Stimulated activated CD4-positive, alpha-beta T cell treated with anti-CD3 and anti-CD28 coated beads, Interleukin-1b, Interleukin-23, amount 100 ng/mL, for 48 hours (primary cell): ENCODE results near the gene HECTD1.
"Not testable (repeated sequence)": the region's sequence is repeated elsewhere in the genome, so short reads cannot be mapped to it uniquely, and the experiment has no call there.

Experiments
- DNase-seq: peaks from one replicate; pipeline ENCODE4 v3.0.0-alpha.2; 2020

The HECTD1 gene

DNA sequence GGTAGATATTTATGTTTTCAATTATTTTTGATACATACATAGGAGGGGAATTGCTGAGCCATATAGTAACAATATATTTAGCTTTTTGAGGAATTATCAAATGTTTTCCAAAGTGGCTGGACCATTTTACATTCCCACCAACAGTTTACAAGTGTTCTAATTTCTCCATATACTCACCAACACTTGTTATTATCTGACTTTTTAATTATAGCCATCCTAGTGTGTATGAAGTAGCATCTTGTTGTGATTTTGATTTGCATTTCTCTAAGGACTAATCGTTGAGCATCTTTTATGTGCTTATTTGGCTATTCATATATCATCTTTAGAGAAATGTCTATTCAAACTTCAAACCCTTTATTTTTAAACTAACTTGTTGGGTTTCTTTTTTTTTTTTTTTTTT is 17.2 kb upstream of the HECTD1 start:
- no peak for DNase-seq

DNA sequence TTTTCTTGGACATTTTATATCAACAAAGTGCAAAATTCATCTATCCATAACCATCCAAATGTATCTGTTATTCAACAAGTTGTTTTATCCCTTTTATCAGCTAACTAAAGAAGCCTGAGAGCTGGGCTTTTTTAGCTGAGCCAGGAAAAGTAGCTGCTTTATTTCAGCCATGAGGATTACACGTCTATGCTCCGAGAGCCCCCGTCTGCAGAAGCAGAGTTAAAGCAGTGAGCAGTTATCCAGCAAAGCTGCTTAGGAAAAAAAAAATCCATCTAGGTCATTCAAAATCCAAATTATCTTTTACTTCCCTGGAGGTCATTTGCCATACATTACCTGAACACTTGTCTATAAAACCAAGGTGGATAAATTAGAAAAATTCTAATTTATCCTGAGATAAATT is 15.7 kb upstream of the HECTD1 start:
- DNase-seq, result no peak

DNA sequence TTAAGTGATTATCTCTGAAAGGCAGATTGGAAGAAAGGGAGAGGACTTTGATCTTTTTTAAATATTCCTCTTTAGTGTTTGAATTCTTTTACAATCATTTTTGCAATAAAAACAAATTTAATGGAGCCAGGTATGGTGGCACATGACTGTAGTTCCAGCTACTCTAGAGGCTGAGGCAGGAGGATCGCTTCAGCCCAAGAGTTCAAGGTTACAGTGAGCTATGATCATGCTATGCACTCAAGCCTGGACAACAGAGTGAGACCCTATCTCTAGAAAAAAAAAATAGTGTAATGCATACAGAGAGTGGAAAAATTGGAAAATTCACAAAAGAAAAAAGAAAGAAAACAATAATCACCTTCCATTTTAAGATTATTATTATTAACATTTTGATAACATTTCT is 15.2 kb upstream of the HECTD1 start:
- DNase-seq, result no peak

GRCh38 chr14:31221266-31221665 is 13.7 kb upstream of the HECTD1 start:
- no peak for DNase-seq

GRCh38 chr14:31219169-31219568 is 11.6 kb upstream of the HECTD1 start:
- no peak for DNase-seq

GRCh38 chr14:31216359-31216758 is 8.8 kb upstream of the HECTD1 start:
- DNase-seq, result no peak

DNA sequence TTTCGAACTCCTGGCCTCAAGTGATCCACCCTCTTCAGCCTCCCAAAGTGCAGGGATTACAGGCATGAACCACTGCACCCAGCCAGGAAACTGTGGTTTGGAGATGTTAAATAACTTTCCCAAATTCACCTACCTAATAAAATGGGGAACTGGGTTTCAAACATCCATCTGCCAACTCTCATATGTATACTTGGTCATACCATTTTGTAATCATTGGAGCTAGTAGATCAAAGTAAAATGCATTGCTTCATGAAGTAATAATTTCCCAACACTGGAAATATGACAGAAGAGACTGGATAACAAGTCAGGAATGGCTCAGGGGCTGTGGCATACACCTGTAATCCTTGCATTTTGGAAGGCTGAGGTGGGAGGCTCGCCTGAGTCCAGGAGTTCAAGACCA is 5.3 kb upstream of the HECTD1 start:
- DNase-seq, result no peak

DNA sequence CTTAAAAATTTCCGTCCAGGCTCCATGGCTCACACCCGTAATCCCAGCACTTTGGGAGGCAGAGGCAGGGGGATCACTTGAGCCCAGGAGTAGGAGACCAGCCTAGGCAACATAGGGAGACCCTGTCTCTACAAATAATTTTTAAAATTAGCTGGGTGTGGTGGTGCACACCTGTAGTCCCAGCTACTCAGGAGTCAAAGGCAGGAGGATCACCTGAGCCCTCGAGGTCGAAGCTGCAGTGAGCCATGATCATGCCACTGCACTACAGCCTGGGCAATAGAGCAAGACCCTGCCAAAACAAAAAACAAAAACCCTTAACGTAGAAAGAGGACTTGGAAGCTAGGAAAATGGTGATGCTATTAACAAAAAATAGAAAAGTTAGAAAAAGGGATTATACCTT is 2.0 kb upstream of the HECTD1 start:
- DNase-seq, result no peak

DNA sequence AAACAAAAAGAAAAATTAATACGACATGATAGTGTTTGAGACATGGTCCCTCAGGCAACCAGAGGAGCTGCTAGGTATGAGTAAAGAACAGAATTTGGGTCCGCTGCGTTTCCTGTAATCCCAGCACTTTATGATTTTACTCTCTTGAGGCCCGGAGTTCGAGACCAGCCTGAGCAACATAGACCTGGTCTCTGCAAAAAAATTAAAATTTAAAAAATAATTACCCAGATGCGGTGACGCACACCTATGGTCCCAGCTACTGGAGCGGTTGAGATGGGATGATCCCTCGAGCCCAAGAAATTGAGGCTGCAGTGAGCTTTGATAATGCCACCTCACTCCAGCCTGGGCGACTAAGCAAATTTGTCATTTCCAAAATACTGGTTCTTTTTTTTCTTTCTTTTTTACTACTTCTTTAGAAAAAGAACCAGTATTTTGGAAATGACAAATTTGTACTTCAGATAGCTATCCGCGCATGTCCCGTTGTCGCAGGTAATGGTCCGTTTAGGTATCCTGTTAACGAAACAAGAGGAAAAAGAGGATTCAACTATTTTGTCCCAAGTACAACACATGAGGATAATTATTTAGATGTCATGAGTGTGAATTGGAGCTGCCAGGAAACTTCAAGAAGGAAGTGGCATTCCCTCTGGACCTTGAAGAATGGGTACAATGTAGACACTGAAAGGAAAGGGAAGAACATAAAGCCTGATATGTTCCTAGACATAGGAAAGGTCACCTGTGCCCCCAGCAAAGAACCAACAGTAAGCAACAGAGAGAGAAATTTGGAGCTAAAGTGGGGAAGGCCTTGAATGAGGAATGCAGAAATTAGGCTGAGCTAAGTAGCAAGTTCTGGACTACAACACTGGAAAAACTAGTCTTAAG is 1.2 kb upstream of the HECTD1 start:
- DNase-seq, result no peak

DNA sequence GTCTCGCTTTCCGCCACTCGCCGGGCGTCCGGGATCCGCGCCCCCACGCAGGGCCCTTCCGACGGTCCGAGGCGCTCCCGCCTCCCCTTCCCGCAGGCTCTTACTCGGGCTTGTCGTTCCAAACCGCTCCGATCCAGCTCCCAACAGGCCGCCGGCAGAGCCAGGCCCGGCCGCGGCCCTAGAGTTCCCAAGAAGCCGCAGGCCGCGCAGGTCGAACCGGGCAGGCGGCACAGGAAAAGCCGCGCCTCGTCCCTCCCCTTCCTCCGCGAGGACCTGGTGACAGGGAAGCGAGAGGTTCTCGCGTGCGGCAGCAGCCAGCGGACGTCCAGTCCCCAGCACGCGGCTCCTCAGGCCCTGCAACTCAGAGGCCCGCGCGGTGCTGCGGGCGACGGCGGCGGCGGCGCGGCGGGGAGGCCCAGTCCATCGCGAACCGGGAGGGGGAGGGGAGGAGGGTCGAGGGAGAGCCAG is 272 bp downstream of the HECTD1 start:
- no peak for DNase-seq

GRCh38 chr14:31206536-31207286 is 882 bp downstream of the HECTD1 start:
- DNase-seq, result peak; percentile 68

GRCh38 chr14:31205681-31206535 is 1.7 kb downstream of the HECTD1 start:
- DNase-seq, result no peak

- no peak for DNase-seq
These were observed 2.7 kb downstream of the HECTD1 start for GRCh38 chr14:31204593-31205534.

GRCh38 chr14:31203899-31204592 is 3.5 kb downstream of the HECTD1 start:
- not testable (repeated sequence) for DNase-seq

GRCh38 chr14:31203414-31203742 is 4.2 kb downstream of the HECTD1 start:
- no peak for DNase-seq

- DNase-seq, result no peak
These were observed 6.5 kb downstream of the HECTD1 start for GRCh38 chr14:31201111-31201510.

- DNase-seq, result no peak
These were observed 6.9 kb downstream of the HECTD1 start for GRCh38 chr14:31200702-31200990.

- no peak for DNase-seq
These were observed 9.9 kb downstream of the HECTD1 start for GRCh38 chr14:31197671-31198070.

DNA sequence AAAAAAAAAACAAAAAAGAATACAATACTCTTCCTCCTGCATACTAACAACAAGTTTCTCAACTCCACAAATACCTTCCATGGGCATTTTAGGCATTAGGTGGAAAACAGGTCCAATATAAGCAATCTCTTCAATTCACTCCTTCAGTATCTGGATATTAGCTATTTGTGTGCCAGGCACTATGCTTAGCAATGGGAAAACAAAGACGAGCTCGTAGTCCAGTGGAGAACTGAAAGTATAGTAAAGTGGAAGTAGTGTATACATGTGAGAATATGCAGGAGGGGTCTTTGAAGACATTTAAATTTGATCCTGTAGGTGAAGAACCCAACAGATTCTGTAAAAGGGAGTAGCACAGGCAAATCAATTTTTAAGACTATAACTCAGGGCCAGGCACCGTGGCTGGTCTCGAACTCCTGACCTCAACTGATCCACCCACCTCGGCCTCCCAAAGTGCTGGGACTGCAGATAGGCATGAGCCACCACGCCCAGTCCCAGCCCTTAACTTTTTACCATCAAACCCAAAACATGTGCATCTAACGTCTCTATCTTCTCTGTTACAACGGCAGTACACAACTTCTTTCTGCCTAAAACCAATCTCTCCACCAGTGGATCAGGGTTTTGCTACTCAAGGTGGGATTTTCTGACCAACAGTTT is 10.6 kb downstream of the HECTD1 start:
- DNase-seq, result no peak

DNA sequence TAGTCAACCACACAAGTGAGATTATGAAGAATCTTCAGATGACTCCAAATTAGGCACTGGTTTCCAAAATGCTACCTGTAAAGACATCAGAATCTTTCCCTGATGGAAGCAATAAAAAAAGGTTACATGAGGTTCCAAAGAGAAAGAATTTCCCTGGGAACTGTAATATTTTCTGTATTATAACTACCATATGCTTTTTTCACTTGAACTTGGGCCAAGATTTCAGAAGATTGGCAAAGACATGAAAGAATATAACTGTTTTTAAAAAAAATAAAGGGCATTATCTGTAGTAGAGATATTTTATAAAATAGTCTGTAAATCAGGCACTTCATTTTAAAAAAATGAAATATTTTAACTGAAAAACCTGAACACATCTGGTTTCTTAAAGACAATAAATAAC is 12.9 kb downstream of the HECTD1 start:
- no peak for DNase-seq

- no peak for DNase-seq
These were observed 13.5 kb downstream of the HECTD1 start for GRCh38 chr14:31194095-31194494.
